GM12875 (cell line): ENCODE measurements around the gene GASK1A.

Experiments used
- H3K4me3 ChIP-seq: one replicate; pipeline ENCODE4 v1.5.1; 2011; ENCODE audit warnings: low read depth, low read length, control low read depth
- CTCF ChIP-seq: IDR thresholded peaks from 2 replicates; pipeline ENCODE4 v1.5.1; 2011; ENCODE audit warnings: low read depth, mild to moderate bottlenecking, control low read depth, inconsistent platforms, low read length, moderate library complexity, borderline replicate concordance; ENCODE audit not compliant: insufficient read depth

GASK1A gene

DNA sequence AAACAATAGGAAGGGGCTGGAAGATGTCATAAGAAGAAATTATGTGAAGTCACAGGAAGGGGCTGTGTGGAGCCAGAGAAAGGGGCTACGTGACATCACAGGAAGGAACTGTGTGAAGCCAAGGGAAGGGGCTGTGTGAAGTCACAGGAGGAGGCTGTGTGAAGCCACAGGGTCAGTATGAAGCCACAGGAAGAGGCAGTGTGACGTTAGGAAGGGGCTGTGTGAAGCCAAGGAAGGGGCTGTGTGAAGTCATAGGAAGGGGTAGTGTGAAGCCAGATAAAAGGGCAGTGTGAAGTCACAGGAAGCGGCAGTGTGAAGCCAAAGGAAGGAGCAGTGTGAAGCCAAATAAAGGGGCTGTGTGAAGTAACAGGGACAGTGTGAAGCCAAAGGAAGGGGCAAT is 32.5 kb downstream of the GASK1A start:
- TF ChIP-seq CTCF: no peak
- no peak overlapping the region for H3K4me3 ChIP-seq

DNA sequence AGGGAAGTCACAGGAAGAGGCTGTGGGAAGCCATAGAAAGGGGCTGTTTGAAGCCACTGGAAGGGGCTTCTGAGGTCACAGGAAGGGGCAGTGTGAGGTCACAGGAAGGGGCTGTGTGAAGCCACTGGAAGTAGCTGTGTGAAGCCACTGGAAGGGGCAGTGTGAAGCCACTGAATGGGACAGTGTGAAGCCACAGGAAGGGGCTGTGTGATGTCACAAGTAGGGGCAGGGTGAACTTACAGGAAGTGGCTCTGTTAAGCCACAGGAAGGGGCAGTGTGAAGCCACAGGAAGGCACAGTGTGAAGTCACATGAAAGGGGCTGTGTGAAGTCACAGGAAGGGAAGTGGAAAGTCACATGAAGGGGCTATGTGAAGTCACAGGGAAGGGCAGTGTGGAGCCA is 33.1 kb downstream of the GASK1A start:
- no peak for TF ChIP-seq CTCF
- no peak overlapping the region for H3K4me3 ChIP-seq

- no peak for TF ChIP-seq CTCF
- no peak overlapping the region for H3K4me3 ChIP-seq
These were observed 34.1 kb downstream of the GASK1A start for GRCh38 chr3:43013256-43013655.

GRCh38 chr3:43013743-43014155 is 34.6 kb downstream of the GASK1A start:
- H3K4me3 ChIP-seq: no peak overlapping the region
- no peak for TF ChIP-seq CTCF

DNA sequence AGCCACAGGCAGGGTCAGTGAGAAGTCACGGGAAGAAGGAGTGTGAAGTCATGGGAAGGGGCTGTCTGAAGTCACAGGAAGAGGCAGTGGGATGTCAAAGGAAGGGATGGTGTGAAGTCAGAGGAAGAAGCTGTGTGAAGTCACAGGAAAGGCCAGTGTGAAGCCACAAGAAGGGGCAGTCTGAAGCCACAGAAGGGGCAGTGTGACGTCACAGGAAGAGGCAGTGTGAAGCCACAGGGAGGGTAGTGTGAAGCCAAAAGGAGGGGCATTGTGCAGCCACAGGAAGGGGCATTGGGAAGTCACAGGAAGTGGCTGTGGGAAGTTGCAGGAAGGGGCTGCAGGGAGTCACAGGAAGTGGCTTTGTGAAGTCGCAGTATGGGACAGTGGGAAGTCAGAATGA is 35.1 kb downstream of the GASK1A start:
- no peak overlapping the region for H3K4me3 ChIP-seq
- no peak for TF ChIP-seq CTCF

- no peak overlapping the region for H3K4me3 ChIP-seq
- no peak for TF ChIP-seq CTCF
These were observed 35.8 kb downstream of the GASK1A start for GRCh38 chr3:43014956-43015355.

DNA sequence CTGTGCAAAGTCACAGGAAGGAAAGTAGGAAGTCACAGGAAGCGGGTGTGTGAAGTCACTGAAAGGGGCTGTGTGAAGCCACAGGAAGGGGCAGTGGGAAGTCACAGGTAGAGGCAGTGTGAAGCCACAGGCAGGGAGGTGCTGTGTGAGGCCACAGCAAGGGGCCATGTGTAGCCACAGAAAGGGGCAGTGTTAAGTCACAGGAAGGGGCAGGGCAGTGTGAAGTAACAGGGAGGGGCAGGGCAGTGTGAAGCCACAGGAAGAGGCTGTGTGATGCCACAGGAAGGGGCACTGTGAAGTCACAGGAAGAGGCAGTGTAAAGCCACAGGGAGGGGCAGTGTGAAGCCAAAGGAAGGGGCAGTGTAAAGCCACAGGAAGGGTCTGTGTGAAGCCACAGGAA is 36.5 kb downstream of the GASK1A start:
- no peak for TF ChIP-seq CTCF
- H3K4me3 ChIP-seq: no peak overlapping the region
